Measurements from ENCODE around the gene PTCH1.

PTCH1 gene

DNA sequence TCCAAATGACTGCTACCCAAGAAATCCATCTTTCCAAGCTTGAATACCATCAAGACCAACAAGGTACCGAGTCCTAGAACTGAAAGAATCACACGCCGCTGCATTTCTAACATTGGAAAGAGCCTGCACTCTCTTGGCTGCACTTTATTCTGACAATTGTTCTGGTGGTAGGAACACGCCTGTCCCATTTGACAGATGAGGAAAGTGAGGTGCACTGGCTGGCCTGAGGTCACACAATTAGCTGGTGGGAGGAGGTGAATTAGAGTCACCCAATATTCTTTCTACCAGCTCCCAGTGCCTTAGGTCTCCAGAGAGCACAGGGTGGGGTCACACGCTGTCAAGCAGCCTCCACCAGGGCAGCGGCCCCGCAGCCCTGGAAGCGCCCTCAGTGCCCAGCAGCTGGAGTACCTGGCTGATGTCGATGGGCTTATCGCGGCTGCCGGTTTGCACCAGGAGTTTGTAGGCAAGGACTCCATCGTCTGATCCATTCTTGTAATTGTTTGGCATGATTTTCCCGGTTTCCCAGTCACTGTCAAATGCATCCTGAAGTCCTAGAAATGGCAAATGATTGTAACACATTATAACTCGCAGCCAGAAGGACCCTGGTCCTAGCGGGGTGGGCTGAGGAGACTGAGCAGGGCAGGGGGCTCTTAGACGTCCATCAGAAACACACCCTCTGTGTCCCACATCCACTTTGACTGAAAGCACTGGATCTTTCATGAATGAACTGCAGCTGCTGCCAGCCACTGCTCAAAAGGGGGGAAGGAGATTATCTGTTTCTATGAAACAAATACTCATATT is 55.1 kb downstream of the PTCH1 start:
- DNase-seq, result no peak

DNA sequence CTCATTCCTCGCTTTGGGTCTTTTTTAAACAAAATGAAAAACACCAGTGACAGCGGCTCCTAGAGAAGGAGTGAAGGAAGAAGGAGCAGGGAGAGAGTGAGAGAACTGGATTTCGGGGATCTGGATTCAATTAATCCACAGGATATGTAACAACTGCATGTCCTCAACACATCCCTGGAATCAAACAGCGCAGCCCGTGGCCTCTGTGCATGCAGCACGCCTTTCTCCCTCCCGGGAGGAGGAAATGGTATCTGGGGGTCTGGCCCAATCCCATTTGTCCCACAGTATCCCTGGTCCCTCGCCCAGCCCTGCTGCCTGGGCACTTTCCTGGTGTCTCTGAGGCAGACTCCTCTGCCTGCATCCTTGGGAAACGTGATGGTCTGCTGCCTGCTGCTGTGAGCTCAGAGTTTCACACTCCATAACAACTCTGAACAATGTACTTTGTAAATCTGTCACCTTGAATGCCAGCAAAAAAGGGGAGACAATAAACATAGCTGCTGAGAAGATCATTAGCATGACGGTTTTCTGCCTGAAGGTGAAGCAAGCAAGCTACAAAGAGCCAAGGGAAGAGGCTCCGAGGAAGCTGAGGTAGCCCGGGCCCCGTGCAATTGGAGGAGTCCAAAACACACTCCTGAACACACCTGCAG is 56.1 kb downstream of the PTCH1 start:
- no peak for DNase-seq

- DNase-seq, result no peak
Observed at GRCh38 chr9:95459851-95460517, 56.8 kb downstream of the PTCH1 start.

DNA sequence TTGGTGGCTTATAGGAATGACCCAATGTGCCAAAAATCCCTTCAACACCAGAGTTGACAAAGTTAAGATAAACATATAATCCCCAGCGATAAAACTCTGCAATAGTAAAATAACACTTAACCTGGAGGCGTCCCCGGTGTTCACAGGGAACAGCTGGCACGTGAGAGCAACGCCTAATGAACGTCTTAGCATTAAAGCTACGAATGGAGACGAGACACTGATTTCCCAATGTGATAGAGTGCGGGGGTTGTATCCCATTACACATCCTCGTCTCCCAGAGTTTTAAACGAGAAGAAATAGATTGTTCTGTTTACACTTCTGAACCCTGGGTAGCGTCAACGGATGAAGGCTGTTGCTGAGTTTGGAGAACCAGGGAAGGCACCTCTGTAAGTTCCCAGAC is 57.6 kb downstream of the PTCH1 start:
- DNase-seq, result no peak

DNA sequence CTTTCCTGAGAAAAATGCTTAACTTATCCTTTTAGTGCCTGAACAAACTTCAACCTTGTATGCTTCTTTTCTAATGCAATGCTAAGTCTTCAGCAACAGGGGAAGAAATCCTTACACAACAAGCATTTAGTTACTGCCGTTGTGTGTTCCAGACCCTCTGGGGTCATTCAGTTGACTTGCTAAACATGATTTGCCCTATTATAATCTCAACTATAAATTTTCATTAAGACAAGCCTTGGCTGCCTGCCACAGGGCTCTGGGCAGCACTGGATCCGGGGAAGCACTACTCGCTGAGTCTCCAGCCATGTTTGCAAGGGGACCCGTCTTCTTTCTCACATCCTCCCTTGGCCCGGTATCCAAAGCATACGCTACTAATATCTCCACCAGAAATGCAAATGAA is 58.1 kb downstream of the PTCH1 start:
- DNase-seq, result no peak

DNA sequence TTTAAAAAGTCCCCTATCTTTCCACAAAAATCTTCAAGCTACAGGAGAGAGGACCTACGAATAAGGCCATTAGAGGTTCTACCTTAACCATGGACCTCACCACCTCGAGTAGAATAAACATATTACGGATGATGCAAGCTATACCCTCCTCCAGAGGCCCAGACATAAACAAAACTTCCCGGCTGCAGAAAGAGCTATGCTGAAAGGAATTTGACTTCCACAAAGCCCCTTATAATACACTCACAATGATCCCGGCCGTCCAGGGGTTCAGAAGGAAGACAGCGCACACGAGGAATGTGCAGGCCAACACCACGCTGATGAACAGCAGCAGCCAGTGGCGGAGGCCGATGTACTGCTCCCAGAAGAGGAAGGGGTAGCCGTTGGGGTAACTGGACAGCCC is 59.0 kb downstream of the PTCH1 start:
- DNase-seq, result no peak

- no peak for DNase-seq
Observed at GRCh38 chr9:95455714-95456113, 61.1 kb downstream of the PTCH1 start.

DNA sequence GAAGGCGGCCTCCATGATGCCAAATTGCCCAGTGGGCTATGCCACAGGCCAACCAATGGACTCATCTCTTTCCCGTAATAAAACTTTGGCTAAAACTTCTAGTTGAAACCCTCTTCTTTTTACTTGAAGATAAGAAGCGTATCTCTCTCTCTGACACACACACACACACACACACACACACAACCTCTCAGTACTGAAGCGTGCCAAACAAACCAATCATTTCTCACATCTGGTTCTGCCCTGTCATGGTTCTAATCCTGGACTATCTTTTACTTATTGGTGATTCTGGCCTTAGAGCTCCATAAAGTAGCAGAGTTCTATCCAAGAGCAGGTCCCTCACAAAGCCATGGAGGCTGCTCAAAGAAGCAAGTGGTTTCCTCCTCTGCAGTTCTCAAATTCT is 64.6 kb downstream of the PTCH1 start:
- no peak for DNase-seq

- no peak for DNase-seq
Observed at GRCh38 chr9:95451065-95451426, 65.7 kb downstream of the PTCH1 start.

DNA sequence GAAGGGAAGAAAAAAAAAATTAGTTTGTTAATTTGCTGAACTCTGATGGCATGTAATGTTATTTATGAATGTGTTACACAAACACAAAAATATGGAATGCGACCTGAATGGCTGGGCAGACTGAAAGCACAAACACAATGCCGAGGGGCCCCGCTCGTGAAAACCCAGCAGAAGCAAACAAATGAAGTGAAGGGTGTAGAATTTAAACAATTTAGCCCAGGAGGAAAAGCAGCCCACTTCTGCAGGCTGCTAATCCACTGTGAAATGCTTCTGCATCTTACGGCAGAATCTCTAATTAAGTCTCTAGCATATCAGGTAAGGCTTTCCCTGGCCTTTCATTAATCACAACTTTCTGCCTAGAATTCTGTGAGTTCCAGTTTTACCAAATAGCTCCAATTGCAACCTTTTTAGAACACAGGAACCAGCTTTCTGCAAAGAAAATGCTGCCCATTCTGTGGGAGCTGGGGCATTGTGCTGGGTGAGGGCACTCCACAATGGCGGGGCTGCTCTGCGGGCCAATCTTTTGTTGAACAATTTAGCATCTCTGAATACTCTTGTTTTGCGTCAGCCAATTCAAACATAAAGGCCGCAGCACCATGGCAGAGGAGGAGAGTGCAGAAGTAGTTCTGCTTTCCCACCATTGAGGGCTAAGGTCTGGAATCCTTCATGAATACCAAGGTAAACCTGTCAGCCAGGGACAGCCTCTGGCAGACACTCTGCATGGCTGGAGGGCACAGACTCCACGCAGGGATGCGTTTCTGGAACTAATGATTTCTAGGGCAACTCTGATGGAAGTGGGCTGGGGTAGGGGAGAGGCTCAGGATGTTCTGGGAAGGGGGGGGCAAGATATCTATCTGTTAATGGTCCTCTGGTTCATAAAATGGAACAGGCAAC is 66.4 kb downstream of the PTCH1 start:
- DNase-seq, result no peak

DNA sequence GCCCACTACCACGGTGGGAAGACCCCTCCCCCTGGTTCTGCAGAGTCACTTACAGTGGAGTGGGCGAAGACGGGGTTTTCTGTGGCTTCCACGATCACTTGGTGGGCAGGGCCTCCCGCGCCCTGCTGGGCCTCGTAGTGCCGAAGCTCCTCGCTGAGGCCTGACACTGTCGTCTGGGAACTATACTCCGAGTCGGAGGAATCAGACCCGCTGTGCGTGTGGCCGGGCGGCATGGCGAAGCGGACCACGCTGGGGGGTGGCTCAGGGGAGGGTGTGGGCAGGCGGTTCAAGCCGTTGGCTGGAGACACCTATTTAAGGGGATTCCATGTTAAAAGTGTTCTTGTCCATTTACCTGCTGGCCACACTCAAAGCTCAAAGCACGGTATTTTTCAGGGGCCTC is 67.8 kb downstream of the PTCH1 start:
- DNase-seq, result no peak

- no peak for DNase-seq
Observed at GRCh38 chr9:95447660-95448420, 68.9 kb downstream of the PTCH1 start.

- no peak for DNase-seq
Observed at GRCh38 chr9:95446984-95447383, 69.8 kb downstream of the PTCH1 start.

DNA sequence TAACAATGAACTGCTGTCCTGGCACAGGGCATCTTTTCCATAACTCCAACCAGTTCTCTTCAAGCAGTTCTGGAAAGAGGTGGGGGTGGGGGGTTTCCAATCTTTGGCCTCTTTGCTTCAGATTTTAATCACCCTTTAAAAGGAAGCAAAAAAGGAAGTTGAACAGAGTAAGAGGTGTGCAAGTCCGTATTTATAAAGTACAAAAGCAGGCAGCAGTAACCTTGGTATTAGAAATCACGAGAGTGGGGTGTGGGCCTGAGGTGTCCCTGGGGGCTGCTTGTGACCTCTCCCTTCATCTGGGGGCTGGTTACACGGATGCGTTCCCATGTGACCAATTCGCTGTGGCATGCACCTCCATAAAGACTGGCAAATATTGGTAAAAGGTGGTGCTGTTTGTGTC is 70.5 kb downstream of the PTCH1 start:
- no peak for DNase-seq

- no peak for DNase-seq
Observed at GRCh38 chr9:95444160-95444559, 72.6 kb downstream of the PTCH1 start.

GRCh38 chr9:95443301-95443700 is 73.5 kb downstream of the PTCH1 start:
- DNase-seq, result no peak

DNA sequence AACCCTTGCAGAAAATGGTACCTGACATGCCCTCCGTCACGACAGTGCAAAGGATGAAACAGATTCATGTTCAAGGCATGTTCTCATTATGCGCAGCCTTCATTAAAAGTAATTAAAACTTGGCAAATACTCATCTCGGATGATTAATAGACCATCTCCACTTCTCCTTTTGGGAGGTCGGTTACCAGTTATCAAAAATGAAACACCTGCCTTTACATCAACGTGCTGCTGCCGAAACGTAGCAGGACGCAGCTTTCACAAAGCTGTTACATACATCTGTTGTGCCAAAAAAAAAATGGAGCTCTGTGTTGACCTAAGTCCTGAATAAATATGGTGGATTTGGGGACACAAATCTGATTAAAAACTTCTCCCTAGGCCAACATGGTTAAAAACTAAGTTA is 75.7 kb downstream of the PTCH1 start:
- DNase-seq, result no peak

GRCh38 chr9:95440447-95440846 is 76.3 kb downstream of the PTCH1 start:
- no peak for DNase-seq

DNA sequence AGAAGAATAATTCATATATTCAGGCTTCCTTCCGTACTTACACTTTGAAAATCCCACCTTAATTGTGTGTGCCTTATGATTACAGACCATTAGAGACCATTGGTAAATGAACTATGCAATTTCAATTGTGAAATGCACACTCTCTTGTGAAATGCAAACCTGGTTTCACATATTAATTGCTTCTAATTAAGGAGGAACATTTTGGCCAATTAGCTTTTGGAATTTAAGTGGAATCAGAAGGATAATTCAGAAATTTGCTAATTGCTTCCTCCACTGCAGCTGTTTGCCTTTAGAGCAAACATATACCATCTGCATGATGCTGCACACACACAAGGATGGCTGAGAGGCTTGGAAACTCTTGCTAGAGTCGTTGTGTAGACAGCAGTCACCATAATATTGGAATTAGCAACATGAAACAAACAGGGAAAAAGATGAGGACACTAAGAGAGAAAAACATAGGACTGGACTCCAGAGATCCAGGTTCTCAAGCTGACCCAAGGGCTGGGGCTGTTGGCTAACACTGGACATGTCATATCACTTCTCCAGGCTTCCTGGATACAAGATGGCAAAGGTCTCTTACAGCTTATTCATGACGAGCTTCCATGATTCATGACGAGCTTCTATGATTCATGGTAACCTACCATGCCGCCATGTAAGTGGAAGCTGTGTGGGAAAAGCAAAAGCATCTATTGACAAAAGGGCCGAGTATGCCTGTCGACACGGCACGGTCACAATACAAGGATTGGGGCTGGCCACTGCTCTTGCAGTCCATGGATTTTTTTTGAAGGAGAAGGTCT is 78.0 kb downstream of the PTCH1 start:
- no peak for DNase-seq

DNA sequence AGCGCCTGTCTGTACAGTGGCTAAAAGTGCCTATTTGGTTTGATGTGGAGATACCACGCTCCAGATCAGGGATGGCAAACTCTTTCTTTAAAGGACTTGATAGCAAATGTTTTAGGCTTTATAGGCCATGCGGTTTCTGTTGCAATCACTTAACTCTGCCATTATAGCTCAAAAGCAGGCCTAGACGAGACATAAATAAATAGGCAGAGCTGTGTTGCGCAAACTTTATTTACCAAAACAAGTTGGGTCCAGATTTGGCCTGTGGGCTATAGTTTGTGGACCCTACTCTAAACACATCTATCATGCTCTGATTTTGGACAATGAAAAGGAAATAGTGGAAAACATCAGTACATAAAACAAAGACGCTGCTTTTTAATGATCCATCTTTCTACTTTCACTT is 79.2 kb downstream of the PTCH1 start:
- no peak for DNase-seq

DNA sequence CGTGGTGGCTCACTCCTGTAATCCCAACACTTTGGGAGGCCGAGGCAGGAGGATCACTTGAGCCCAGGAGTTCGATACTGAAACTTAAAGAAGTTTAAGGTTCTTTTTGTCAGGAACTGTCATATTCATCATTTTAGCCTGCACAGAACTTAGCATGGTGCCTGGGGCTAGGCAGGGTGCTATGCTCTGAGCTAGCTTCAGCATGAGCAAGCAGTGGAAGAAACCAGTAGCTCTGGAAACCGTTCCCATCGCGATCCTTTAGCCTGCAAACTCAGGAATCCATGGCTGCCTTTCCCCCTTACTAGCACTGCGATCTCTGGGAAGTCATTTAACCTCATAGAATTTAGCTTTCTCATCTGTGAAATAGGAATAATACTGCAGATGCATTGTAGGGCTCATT is 80.4 kb downstream of the PTCH1 start:
- DNase-seq, result no peak

Data from COR-L47 (cell line).